ENCODE measurements around the gene PNMA8C.

- TF ChIP-seq EZH2 (IDR thresholded peaks at IDR 0.05) (no peak), POLR2AphosphoS5 (IDR thresholded peaks at IDR 0.05; ENCODE audit: borderline replicate concordance, low read depth, low read length) (peak; percentile 46; the same call in 1 of the 2 replicates), FOXP2 (optimal IDR thresholded peaks at IDR 0.05; ENCODE audit: control extremely low read depth, extremely low read length, insufficient read depth) (no peak)
Measured at GRCh38 chr19:46407856-46408663, 20.7 kb downstream of the PNMA8C start.
